Stimulated activated naive CD4-positive, alpha-beta T cell (primary cell): Measurements from ENCODE around the gene SARNP.
A peak's percentile ranks its signal among the peaks of the same experiment; 100 is the strongest.

ENCODE experiments used
- DNase-seq, 6 experiments: peaks; one replicate each; lab custom pipeline; 2025; lab: John Stamatoyannopoulos, UW

Gene SARNP

GRCh38 chr12:55724226-55724939 lies 93.1 kb downstream of the SARNP start:
- DNase-seq = peak; percentile 7 to 64 (median 38)

DNA sequence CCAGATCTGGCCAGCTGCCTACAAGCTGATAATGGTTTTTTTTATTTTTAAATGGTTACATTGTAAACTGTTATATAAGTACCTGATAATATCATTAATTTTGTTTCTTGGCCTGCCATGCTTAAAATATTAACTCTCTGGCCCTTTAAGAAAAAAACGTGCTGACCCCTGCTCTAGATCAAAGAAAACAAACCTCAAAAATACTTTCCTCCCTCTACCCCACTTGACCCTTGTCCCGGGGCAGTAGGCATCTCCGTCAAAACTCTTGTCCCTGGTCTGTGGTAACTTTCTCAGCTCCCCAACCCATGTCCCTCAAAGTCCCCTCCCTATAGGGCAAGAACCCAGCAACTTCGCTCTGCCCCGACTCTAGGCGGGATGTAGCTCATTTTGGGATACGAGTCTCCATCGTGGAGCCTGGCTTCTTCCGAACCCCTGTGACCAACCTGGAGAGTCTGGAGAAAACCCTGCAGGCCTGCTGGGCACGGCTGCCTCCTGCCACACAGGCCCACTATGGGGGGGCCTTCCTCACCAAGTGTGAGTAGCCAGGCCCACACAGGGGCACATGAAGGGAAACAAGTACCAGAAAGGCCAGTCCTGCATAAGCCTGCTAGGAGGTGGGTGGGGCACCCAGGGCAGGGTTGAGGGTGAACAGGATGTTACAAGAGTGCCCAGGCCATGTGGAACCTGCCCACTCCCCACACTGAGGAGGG lies 93.9 kb downstream of the SARNP start:
- DNase-seq = no peak

- DNase-seq = no peak
Measured at GRCh38 chr12:55722948-55723347, 94.6 kb downstream of the SARNP start.

DNA sequence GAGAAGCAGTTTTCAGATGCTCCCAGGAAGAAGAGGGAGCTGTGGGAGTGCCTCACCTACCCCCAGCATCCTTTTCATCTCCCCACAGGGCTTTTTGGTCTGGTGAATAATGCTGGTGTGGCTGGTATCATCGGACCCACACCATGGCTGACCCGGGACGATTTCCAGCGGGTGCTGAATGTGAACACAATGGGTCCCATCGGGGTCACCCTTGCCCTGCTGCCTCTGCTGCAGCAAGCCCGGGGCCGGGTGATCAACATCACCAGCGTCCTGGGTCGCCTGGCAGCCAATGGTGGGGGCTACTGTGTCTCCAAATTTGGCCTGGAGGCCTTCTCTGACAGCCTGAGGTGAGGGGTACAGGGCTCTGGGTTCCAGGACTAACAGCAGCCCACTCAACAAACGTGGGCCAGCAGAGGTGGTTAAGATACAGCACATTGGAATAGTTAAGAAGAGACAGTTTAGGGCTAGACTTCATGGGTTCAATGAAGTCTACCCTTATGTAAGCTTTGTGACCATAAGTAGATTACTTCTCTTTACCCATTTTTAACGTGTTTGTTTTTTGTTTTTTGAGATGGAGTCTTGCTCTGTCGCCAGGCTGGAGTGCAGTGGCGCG lies 95.8 kb downstream of the SARNP start:
- DNase-seq = no peak

GRCh38 chr12:55720894-55721444 lies 96.6 kb downstream of the SARNP start:
- DNase-seq = no peak

DNA sequence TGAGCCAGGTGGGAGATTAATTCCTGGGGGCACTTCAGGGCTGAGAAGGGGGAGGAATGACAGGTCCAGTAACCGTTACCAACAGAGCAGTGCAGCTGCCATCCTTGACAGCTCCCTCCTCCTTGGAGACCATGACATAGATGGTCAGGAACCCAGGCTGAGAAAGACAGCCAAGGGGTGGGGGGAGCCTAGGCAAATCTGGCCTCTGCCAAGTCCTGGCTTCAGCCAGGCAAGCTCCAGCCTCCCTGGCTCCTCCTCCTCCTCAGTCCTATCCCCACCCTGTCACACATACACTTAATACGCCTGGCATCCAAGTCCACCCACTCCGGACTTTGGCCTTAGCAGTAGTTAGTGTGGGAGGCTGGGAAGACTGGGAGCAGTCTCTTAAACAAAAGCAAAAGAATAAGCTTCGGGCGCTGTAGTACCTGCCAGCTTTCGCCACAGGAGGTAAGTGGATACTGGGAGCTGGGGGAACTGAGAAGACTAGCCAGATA lies 97.4 kb downstream of the SARNP start, which contains the start of gene RDH5:
TSS of gene RDH5 (plus strand) at position 323 of the 494 bp plus-strand sequence. CDS start 792 bp downstream, outside the sequence.
- DNase-seq = no peak

DNA sequence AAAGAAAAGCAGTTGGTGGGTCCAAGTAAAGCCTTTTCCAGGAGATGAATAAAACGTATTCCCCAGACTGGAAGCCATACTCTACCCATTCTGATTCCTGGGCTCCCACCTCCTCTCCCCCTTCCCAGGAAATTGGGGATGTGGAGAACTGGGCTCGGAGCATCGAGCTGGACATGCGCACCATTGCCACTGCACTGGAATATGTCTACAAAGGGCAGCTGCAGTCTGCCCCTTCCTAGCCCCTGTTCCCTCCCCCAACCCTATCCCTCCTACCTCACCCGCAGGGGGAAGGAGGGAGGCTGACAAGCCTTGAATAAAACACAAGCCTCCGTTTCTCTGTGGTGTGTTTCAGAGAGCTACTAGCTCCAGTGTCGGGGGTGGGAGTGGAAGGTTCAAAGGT lies 98.2 kb downstream of the SARNP start:
- no peak for DNase-seq

- no peak for DNase-seq
Measured at GRCh38 chr12:55718624-55719275, 98.8 kb downstream of the SARNP start.

- DNase-seq = no peak
Measured at GRCh38 chr12:55718015-55718414, 99.5 kb downstream of the SARNP start.

GRCh38 chr12:55717011-55718007 lies 100.2 kb downstream of the SARNP start:
- DNase-seq = no peak

DNA sequence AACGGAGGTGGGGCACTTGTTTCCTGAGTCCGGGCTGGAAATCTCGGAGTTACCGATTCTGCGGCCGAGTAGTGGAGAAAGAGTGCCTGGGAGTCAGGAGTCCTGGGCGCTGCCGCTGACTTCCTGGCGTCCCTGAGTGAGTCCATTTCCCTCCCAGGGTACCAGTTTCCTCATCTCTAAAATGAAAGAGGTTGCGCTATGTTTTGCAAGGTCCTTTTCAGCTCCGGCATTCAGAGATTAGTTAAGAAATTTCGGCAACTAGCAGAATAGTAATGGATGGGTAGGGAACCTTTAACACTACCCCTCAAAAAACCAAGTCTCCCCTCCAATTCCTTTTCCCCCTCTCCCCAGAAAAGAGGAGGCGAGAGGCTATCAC lies 101.0 kb downstream of the SARNP start:
- DNase-seq = no peak

- DNase-seq = peak; percentile 78 to 93 (median 89)
Measured at GRCh38 chr12:55715833-55716581, 101.5 kb downstream of the SARNP start, which contains the start of gene BLOC1S1. Gene BLOC1S1 (plus strand): TSS chr12:55716046. CDS start chr12:55716052, 6 bp downstream.

DNA sequence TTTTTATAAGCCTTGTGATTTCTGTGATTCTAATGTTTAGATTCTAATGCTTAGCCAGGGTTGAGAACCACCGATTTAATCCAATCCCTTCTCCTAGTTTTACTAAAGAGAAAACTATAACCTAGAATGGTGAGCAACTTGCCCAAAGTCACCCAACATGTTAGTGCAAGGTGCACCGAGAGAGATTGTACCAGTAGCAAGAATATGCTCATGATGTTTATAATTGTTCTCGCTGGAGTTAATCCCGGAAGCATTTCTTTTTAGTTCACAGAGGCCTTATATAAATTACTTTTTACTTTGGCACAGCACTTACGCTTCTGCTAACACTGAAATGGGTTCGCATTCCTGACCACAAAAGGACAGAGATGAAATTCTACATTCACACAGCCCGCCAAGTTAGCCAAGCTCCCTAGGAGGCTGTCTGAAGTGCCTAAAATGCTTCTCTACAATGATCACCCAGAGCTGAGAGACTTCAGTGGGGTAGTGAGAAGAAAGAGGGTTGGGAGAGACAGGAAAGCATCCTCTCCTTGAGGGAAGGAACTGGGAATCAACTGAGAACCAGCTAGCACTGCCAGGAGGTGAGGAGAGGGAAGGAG lies 102.3 kb downstream of the SARNP start:
- no peak for DNase-seq

DNA sequence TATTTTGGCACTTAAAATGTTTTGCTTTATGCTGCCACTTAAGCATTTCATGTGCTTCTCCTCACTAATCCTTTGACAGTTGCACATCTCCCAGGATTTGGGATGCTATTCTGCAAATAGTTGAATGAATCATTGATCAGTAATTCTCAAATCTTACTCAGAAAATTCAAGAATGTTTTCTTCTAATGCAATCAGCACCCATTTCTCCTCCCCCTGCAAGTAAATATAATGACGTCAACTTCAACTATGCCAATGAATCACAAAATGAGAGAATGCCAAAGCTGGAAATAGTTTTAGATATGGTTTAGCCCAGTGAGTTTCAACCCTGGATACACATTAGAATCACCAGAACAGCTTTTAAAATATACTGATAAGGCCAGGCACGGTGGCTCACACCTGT lies 103.8 kb downstream of the SARNP start:
- no peak for DNase-seq

GRCh38 chr12:55712700-55713415 lies 104.7 kb downstream of the SARNP start:
- no peak for DNase-seq

GRCh38 chr12:55711786-55712553 lies 105.6 kb downstream of the SARNP start:
- no peak for DNase-seq

GRCh38 chr12:55708695-55709233 lies 108.8 kb downstream of the SARNP start:
- DNase-seq = no peak
